M059J (cell line): ENCODE results near the gene CISTR. TPM values are rescaled to one million over a fixed set of nuclear protein-coding genes. Genes with fewer than 3 reads are reported as not detected.
A peak's percentile ranks its signal among the peaks of the same experiment; 100 is the strongest.
"Not testable (repeated sequence)": the region's sequence is repeated elsewhere in the genome, so short reads cannot be mapped to it uniquely, and the experiment has no call there.

Experiments
- DNase-seq: peaks from one replicate; pipeline ENCODE4 v3.0.0-alpha.2; 2012; ENCODE audit warnings: low read depth
- total RNA-seq: library from RNA; depleted of rRNA; stranded (reverse); fragments of >200 nt; shearing (Covaris generic); gene quantifications from 2 replicates; pipeline ENCODE4 v1.2.3, GENCODE V29; 2014; rRNA removed

Gene CISTR
- total RNA-seq, 1 experiment from 2014 or later = not detected

GRCh38 chr12:53719649-53720048 lies 32.1 kb downstream of the CISTR start:
- DNase-seq = peak; percentile 17

GRCh38 chr12:53718567-53718966 lies 33.2 kb downstream of the CISTR start:
- not testable (repeated sequence) for DNase-seq

- DNase-seq = no peak
Observed at GRCh38 chr12:53717319-53717718, 34.5 kb downstream of the CISTR start.

- DNase-seq = no peak
Observed at GRCh38 chr12:53714004-53714403, 37.8 kb downstream of the CISTR start.

GRCh38 chr12:53713516-53713915 lies 38.3 kb downstream of the CISTR start:
- DNase-seq = no peak

- no peak for DNase-seq
Observed at GRCh38 chr12:53712059-53712643, 39.6 kb downstream of the CISTR start.

- no peak for DNase-seq
Observed at GRCh38 chr12:53710091-53710490, 41.7 kb downstream of the CISTR start.

GRCh38 chr12:53709671-53710070 lies 42.1 kb downstream of the CISTR start:
- DNase-seq = no peak

GRCh38 chr12:53706080-53706479 lies 45.7 kb downstream of the CISTR start:
- DNase-seq = no peak

GRCh38 chr12:53703756-53704155 lies 48.0 kb downstream of the CISTR start:
- DNase-seq = peak; percentile 28

GRCh38 chr12:53701518-53702264 lies 50.1 kb downstream of the CISTR start:
- peak; percentile 66 for DNase-seq

- DNase-seq = no peak
Observed at GRCh38 chr12:53700567-53700966, 51.2 kb downstream of the CISTR start.

GRCh38 chr12:53699678-53700025 lies 52.1 kb downstream of the CISTR start:
- no peak for DNase-seq

- no peak for DNase-seq
Observed at GRCh38 chr12:53698948-53699677, 52.7 kb downstream of the CISTR start.

- DNase-seq = no peak
Observed at GRCh38 chr12:53696655-53697331, 55.0 kb downstream of the CISTR start.

Other genes with a start within 250 kb of the CISTR start
- gene NPFF, start 244.5 kb downstream of the CISTR start, total RNA-seq = not detected in 2 replicates
- gene ATF7, start 125.6 kb downstream of the CISTR start, total RNA-seq = 8.0 and 11.9 TPM in 2 replicates
- 206 and 387 TPM in 2 replicates for gene ATP5MC2, start 75.9 kb downstream of the CISTR start, total RNA-seq
- 28.3 and 47.3 TPM in 2 replicates for gene CALCOCO1, start 24.5 kb downstream of the CISTR start, total RNA-seq
- 27.8 and 31.2 TPM in 2 replicates for gene HOXC13, start 186.9 kb upstream of the CISTR start, total RNA-seq
- gene HOXC12, start 202.9 kb upstream of the CISTR start, total RNA-seq = not detected in 2 replicates
- 1.7 and 1.9 TPM in 2 replicates for gene HOXC11, start 221.1 kb upstream of the CISTR start, total RNA-seq
- 5.0 and 7.4 TPM in 2 replicates for gene HOTAIR, start 223.0 kb upstream of the CISTR start, total RNA-seq
- gene HOXC10, start 233.2 kb upstream of the CISTR start, total RNA-seq = 15.0 and 15.3 TPM in 2 replicates
- 4.9 and 5.7 TPM in 2 replicates for gene HOXC9, start 248.2 kb upstream of the CISTR start, total RNA-seq